ENCODE results near the gene BUB1. TPM values are rescaled to one million over a fixed set of nuclear protein-coding genes. Genes with fewer than 3 reads are reported as not detected.

BUB1 gene
- total RNA-seq, 5 donors from 2014 or later (not counting 1 experiment from before 2014, with no cell fraction given) = 2.7 to 4.7 (median 3.1) TPM

DNA sequence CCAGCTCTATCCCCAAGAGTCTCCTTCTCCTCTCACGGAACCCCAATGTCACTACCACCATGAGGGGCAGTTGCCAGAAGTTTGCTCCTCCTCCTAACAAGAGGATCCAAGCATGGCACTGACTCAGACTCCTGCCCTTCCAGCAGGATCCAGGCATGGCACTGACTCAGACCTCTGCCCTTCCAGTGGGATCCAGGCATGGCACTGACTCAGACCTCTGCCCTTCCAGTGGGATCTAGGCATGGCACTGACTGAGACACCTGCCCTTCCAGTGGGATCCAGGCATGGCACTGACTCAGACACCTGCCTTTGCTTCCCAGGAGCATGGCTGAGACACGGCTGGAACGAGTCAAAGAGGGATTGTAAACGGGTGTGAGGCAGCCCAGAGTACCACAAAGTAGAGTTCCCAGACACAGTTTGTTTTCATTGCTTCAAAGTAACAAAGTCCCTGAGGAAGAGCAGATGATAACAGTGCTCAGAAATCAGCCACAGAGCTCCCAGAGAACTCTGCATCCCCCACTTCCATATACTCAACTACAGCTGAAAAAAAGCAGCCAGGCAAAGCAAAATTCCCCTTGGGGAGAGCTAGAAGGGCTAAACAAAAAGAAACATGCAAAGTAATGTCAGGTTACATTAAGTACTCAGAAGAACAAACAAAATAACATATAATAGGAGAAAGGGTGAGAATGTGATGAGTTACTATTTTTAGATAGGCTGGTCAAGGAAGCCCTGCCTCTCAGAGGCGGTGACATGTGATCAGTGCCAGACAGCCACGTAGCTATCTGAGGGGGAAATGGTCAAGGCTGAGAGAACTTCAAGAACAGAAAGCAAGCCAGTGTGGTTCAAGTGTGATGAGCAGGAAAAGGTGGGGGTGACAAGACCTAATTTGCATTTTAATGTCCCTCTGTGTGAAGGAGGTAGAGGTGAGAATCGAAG is 3.0 kb downstream of the BUB1 start:
- 51% methylated on average over 5 of the region's 7 CpGs for WGBS (ENCODE audit: insufficient coverage)
- H3K27me3 ChIP-seq (replicated peaks in 1 of 2; ENCODE audit: control insufficient read depth in 2 of 2, extremely low read depth in 1 of 2, insufficient read depth in 2 of 2, low read length in 1 of 2) = peaks cover 0 to 7% of the 10 kb centered on the region in 2 experiments
- ChIA-PET CTCF (interaction anchor here in 1 of 2 donors (1.2 kb wide), 1 partner anchor 17 kb away, joined by 3 read pairs; no protein-coding TSS in a partner anchor), POLR2A (interaction anchor here in 1 of 2 donors (0.5 to 0.6 kb wide), 3 partner anchors 25 to 475 kb away, joined by 3 read pairs; no protein-coding TSS in a partner anchor)
- Mint-ChIP-seq H3K4me3 (peak overlapping the region in 2 of 3 donors; percentile 18 to 57), H3K27ac (peak overlapping the region; percentile 7 to 67), H3K4me1 (peaks cover 18 to 39% (median 19%) of the 10 kb centered on the region in 3 donors), H3K27me3 (no peaks in the 10 kb centered on the region), H3K36me3 (no peaks in the 10 kb centered on the region), H3K9me3 (no peaks in the 10 kb centered on the region)
- no peaks in the 10 kb centered on the region for H3K36me3 ChIP-seq (ENCODE audit: control insufficient read depth in 2 of 2, extremely low read depth in 1 of 2, insufficient read depth in 1 of 2, low read length in 1 of 2)
- peaks cover 11 to 31% of the 10 kb centered on the region in 2 experiments for H3K4me1 ChIP-seq (ENCODE audit: control insufficient read depth in 1 of 2, extremely low read depth in 1 of 2, insufficient read depth in 2 of 2, low read length in 2 of 2)
- DNase-seq (peak in 24 of 35 experiments; percentile 6 to 78 (median 34)), ATAC-seq (replicated peaks in 1 of 4) (peak in 1 of 4 experiments; percentile 22)
- H3K9me3 ChIP-seq = no peaks in the 10 kb centered on the region
- H3K27ac ChIP-seq (ENCODE audit: low read length) = peak overlapping the region; percentile 16
- H3K4me3 ChIP-seq (ENCODE audit: control insufficient read depth in 1 of 2, extremely low read depth in 1 of 2, low read length in 1 of 2) = peak overlapping the region in 1 of 2 donors; percentile 8

DNA sequence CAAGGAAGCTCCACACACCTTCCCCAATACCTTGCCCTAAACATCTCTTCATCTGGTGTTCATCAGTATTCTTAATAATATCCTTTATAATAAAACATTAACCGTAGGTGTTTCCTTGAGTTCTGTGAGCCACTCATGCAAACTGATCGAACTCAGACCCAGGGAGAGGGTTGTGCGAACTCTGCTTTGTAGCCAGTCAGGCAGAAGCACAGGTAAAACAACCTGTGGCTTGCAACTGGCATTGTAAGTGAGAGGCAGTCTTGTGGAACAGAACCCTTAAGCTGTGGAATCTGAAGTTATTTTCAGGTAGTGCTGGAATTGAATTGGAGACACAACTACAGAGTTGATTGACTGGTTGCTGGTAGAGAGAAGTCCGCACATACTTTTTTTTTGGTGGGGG is 4.7 kb downstream of the BUB1 start:
- ChIA-PET POLR2A (no interaction called here), CTCF (no interaction called here)
- H3K36me3 Mint-ChIP-seq = peaks cover 3% of the 10 kb centered on the region
- H3K27me3 Mint-ChIP-seq = no peaks in the 10 kb centered on the region
- H3K4me3 ChIP-seq (ENCODE audit: control insufficient read depth in 1 of 2, extremely low read depth in 1 of 2, low read length in 1 of 2) = no peak overlapping the region
- H3K4me1 Mint-ChIP-seq = peaks cover 9 to 38% (median 14%) of the 10 kb centered on the region in 3 donors
- H3K27ac ChIP-seq (ENCODE audit: low read length) = no peak overlapping the region
- no peaks in the 10 kb centered on the region for H3K27me3 ChIP-seq (replicated peaks in 1 of 2; ENCODE audit: control insufficient read depth in 2 of 2, extremely low read depth in 1 of 2, insufficient read depth in 2 of 2, low read length in 1 of 2)
- ATAC-seq (replicated peaks in 1 of 4) (no peak), DNase-seq (no peak)
- H3K4me3 Mint-ChIP-seq = no peak overlapping the region
- no peaks in the 10 kb centered on the region for H3K36me3 ChIP-seq (ENCODE audit: control insufficient read depth in 2 of 2, extremely low read depth in 1 of 2, insufficient read depth in 1 of 2, low read length in 1 of 2)
- H3K9me3 Mint-ChIP-seq = no peaks in the 10 kb centered on the region
- peaks cover 4 to 18% of the 10 kb centered on the region in 2 experiments for H3K4me1 ChIP-seq (ENCODE audit: control insufficient read depth in 1 of 2, extremely low read depth in 1 of 2, insufficient read depth in 2 of 2, low read length in 2 of 2)
- H3K27ac Mint-ChIP-seq = no peak overlapping the region
- 100% methylated on average over 2 of the region's 4 CpGs for WGBS (ENCODE audit: insufficient coverage)
- no peaks in the 10 kb centered on the region for H3K9me3 ChIP-seq

DNA sequence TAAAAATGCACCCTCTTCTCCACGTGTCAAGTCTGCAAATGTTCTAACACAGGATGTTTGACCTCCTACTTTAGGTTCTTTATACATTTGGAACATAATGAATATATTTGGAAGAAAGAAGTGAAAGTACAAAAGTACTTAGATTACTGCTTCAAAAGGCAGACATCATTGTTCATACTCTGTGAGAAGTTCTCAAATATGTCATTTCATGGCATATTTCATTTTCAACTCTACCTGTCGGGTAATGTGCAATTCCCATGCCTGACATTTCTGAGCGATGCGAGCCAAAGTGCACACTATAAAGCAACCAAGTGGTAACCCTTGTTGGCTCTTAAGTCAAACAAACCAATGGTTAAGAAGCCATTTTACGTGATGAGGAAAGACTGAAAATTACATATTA is 7.0 kb downstream of the BUB1 start:
- 100% methylated on average over 1 of the region's 5 CpGs for WGBS (ENCODE audit: insufficient coverage)
- Histone ChIP-seq H3K36me3 (ENCODE audit: control insufficient read depth in 2 of 2, extremely low read depth in 1 of 2, insufficient read depth in 1 of 2, low read length in 1 of 2) (no peaks in the 10 kb centered on the region), H3K4me3 (ENCODE audit: control insufficient read depth in 1 of 2, extremely low read depth in 1 of 2, low read length in 1 of 2) (no peak overlapping the region), H3K27me3 (replicated peaks in 1 of 2; ENCODE audit: control insufficient read depth in 2 of 2, extremely low read depth in 1 of 2, insufficient read depth in 2 of 2, low read length in 1 of 2) (no peaks in the 10 kb centered on the region), H3K9me3 (no peaks in the 10 kb centered on the region), H3K27ac (ENCODE audit: low read length) (no peak overlapping the region), H3K4me1 (ENCODE audit: control insufficient read depth in 1 of 2, extremely low read depth in 1 of 2, insufficient read depth in 2 of 2, low read length in 2 of 2) (peaks cover 0 to 15% of the 10 kb centered on the region in 2 experiments)
- DNase-seq (no peak), ATAC-seq (replicated peaks in 1 of 4) (no peak)
- H3K36me3 Mint-ChIP-seq = peaks cover 3% of the 10 kb centered on the region
- H3K4me1 Mint-ChIP-seq = peaks cover 4 to 21% (median 7%) of the 10 kb centered on the region in 3 donors
- H3K4me3 Mint-ChIP-seq = no peak overlapping the region
- no peaks in the 10 kb centered on the region for H3K9me3 Mint-ChIP-seq
- ChIA-PET CTCF (no interaction called here), POLR2A (no interaction called here)
- H3K27ac Mint-ChIP-seq = no peak overlapping the region
- no peaks in the 10 kb centered on the region for H3K27me3 Mint-ChIP-seq

DNA sequence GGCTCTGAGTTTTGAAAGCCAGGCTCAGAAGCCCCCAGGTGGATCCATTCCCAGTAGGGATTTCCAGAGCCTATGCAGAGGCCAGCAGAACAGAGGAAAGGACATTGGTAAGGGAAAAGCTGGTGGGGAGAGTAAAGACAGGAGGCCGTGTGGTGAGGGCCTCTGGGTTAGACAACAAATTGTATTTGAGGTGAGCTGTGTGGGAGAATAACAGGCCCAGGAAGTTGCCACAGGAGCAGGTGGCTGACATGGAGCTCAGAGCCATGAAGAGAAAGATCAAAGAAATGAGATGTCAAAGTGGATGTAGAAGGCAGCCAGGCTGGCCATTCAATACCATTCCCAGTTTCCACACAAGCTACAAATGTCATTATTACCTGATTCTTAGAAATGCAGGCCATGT is 8.8 kb downstream of the BUB1 start:
- DNase-seq (no peak), ATAC-seq (replicated peaks in 1 of 4) (no peak)
- peak overlapping the region; percentile 20 to 42 for H3K27ac Mint-ChIP-seq
- no peaks in the 10 kb centered on the region for H3K9me3 Mint-ChIP-seq
- 33% methylated on average over 1 of the region's 1 CpG for WGBS (ENCODE audit: insufficient coverage)
- no peak overlapping the region for H3K27ac ChIP-seq (ENCODE audit: low read length)
- H3K36me3 ChIP-seq (ENCODE audit: control insufficient read depth in 2 of 2, extremely low read depth in 1 of 2, insufficient read depth in 1 of 2, low read length in 1 of 2) = no peaks in the 10 kb centered on the region
- H3K27me3 Mint-ChIP-seq = no peaks in the 10 kb centered on the region
- H3K9me3 ChIP-seq = no peaks in the 10 kb centered on the region
- peaks cover 3% of the 10 kb centered on the region for H3K36me3 Mint-ChIP-seq
- ChIA-PET CTCF (no interaction called here), POLR2A (no interaction called here)
- H3K4me1 ChIP-seq (ENCODE audit: control insufficient read depth in 1 of 2, extremely low read depth in 1 of 2, insufficient read depth in 2 of 2, low read length in 2 of 2) = no peaks in the 10 kb centered on the region
- H3K27me3 ChIP-seq (replicated peaks in 1 of 2; ENCODE audit: control insufficient read depth in 2 of 2, extremely low read depth in 1 of 2, insufficient read depth in 2 of 2, low read length in 1 of 2) = no peaks in the 10 kb centered on the region
- H3K4me1 Mint-ChIP-seq = peaks cover 0 to 11% (median 2%) of the 10 kb centered on the region in 3 donors
- H3K4me3 Mint-ChIP-seq = no peak overlapping the region
- no peak overlapping the region for H3K4me3 ChIP-seq (ENCODE audit: control insufficient read depth in 1 of 2, extremely low read depth in 1 of 2, low read length in 1 of 2)

DNA sequence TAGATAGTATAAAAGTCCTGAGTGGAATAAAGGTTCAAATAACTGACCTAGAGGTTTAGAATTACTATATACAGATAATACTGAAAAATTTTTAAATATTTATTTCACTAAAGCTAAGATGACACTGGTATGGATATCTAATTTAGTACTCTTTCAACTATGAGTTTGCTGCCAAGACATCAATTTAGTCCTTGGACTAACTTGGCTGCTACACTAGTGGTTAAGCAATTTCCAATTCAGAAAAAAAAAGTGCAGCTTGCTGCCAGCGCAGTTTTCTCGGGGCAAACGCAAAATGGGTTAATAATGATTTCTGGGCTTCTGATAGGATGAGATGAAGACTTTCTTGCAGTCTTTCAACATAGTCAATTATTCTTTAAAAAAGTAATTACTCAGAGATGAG is 10.8 kb downstream of the BUB1 start:
- no peak for ATAC-seq (replicated peaks in 1 of 4)
- H3K36me3 ChIP-seq (ENCODE audit: control insufficient read depth in 2 of 2, extremely low read depth in 1 of 2, insufficient read depth in 1 of 2, low read length in 1 of 2) = no peaks in the 10 kb centered on the region

DNA sequence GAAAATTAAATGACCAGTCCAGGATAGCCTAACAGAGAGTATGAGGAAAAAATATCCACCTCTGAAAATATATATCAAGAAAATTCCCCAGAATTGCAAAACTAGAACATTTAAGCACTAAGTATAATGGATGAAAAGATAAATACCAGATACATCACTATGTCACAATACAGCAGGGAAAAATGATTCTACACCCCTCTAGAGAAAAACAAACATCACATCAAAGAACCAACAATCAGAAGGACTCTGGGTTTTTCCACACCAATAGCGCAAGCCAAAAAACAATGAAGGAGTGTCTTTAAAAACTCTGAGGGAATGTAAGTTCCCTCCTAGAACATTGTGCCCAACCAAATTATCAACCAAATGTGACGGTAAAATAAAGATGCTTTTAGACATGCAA is 13.7 kb downstream of the BUB1 start:
- Histone ChIP-seq H3K4me1 (ENCODE audit: control insufficient read depth in 1 of 2, extremely low read depth in 1 of 2, insufficient read depth in 2 of 2, low read length in 2 of 2) (no peaks in the 10 kb centered on the region), H3K4me3 (ENCODE audit: control insufficient read depth in 1 of 2, extremely low read depth in 1 of 2, low read length in 1 of 2) (no peak overlapping the region), H3K9me3 (no peaks in the 10 kb centered on the region), H3K27ac (ENCODE audit: low read length) (no peak overlapping the region), H3K27me3 (replicated peaks in 1 of 2; ENCODE audit: control insufficient read depth in 2 of 2, extremely low read depth in 1 of 2, insufficient read depth in 2 of 2, low read length in 1 of 2) (no peaks in the 10 kb centered on the region), H3K36me3 (ENCODE audit: control insufficient read depth in 2 of 2, extremely low read depth in 1 of 2, insufficient read depth in 1 of 2, low read length in 1 of 2) (no peaks in the 10 kb centered on the region)
- no peak for ATAC-seq (replicated peaks in 1 of 4)
- POLR2A ChIA-PET = no interaction called here
- peaks cover 7% of the 10 kb centered on the region for H3K36me3 Mint-ChIP-seq
- peaks cover 0 to 8% (median 2%) of the 10 kb centered on the region in 3 donors for H3K4me1 Mint-ChIP-seq
- WGBS (ENCODE audit: insufficient coverage) = no CpG with 5 or more reads among the region's 2 CpGs
- no peak for DNase-seq
- H3K9me3 Mint-ChIP-seq = no peaks in the 10 kb centered on the region
- H3K27me3 Mint-ChIP-seq = no peaks in the 10 kb centered on the region
- no peak overlapping the region for H3K27ac Mint-ChIP-seq
- no peak overlapping the region for H3K4me3 Mint-ChIP-seq
- CTCF ChIA-PET = interaction anchor here in 1 of 2 donors (0.7 kb wide), 1 partner anchor 19 kb away, joined by 5 read pairs; no protein-coding TSS in a partner anchor

More for the DNA sequence above, 10.8 kb downstream of the BUB1 start:
- Histone ChIP-seq H3K27me3 (replicated peaks in 1 of 2; ENCODE audit: control insufficient read depth in 2 of 2, extremely low read depth in 1 of 2, insufficient read depth in 2 of 2, low read length in 1 of 2) (no peaks in the 10 kb centered on the region), H3K4me3 (ENCODE audit: control insufficient read depth in 1 of 2, extremely low read depth in 1 of 2, low read length in 1 of 2) (no peak overlapping the region), H3K4me1 (ENCODE audit: control insufficient read depth in 1 of 2, extremely low read depth in 1 of 2, insufficient read depth in 2 of 2, low read length in 2 of 2) (no peaks in the 10 kb centered on the region), H3K27ac (ENCODE audit: low read length) (no peak overlapping the region), H3K9me3 (no peaks in the 10 kb centered on the region)
- no peaks in the 10 kb centered on the region for H3K27me3 Mint-ChIP-seq
- DNase-seq = no peak
- H3K36me3 Mint-ChIP-seq = peaks cover 3% of the 10 kb centered on the region
- ChIA-PET POLR2A (interaction anchor here in 1 of 2 donors (0.6 kb wide), 1 partner anchor 186 kb away, joined by 4 read pairs; no protein-coding TSS in a partner anchor), CTCF (no interaction called here)
- H3K9me3 Mint-ChIP-seq = no peaks in the 10 kb centered on the region
- no CpG with 5 or more reads among the region's 3 CpGs for WGBS (ENCODE audit: insufficient coverage)
- H3K4me3 Mint-ChIP-seq = no peak overlapping the region
- H3K4me1 Mint-ChIP-seq = peaks cover 0 to 11% (median 2%) of the 10 kb centered on the region in 3 donors
- H3K27ac Mint-ChIP-seq = no peak overlapping the region

Data from T-cell (primary cell).